Activated naive CD4-positive, alpha-beta T cell treated with anti-CD3 and anti-CD28 coated beads for 36 hours (primary cell): Measurements from ENCODE around the gene STK32B. TPM values are rescaled to one million over a fixed set of nuclear protein-coding genes. Genes with fewer than 3 reads are reported as not detected.

Experiments
- CTCF ChIA-PET: fragments of 350-600 bp; sonication (Branson Sonifier 250); formaldehyde crosslinking; loops from one replicate; lab custom pipeline; 2021; ENCODE audit warnings: antibody characterized with exemption; lab: Charles Lee
- DNase-seq: peaks from one replicate; pipeline ENCODE4 v3.0.0-alpha.2; 2020
- H3K27ac Mint-ChIP-seq: one replicate; pipeline ENCODE4 v1.8.0; 2021; ENCODE audit warnings: mild to moderate bottlenecking, mixed read lengths
- H3K27me3 Mint-ChIP-seq: one replicate; pipeline ENCODE4 v1.8.0; 2021; ENCODE audit warnings: low read depth, mixed read lengths
- H3K36me3 Mint-ChIP-seq: one replicate; pipeline ENCODE4 v1.8.0; 2021; ENCODE audit warnings: low read depth, mixed read lengths
- H3K4me1 Mint-ChIP-seq: one replicate; pipeline ENCODE4 v1.8.0; 2021; ENCODE audit warnings: low read depth, mixed read lengths
- H3K4me3 Mint-ChIP-seq: one replicate; pipeline ENCODE4 v1.8.0; 2021; ENCODE audit warnings: mild to moderate bottlenecking, moderate library complexity, mixed read lengths
- H3K9me3 Mint-ChIP-seq: one replicate; pipeline ENCODE4 v1.8.0; 2021; ENCODE audit warnings: mixed read lengths
- intact Hi-C: fragments of 100-400 bp; cut with micrococcal nuclease; formaldehyde crosslinking; loops from one replicate; pipeline ENCODE4 v1.15.1; 2023
- total RNA-seq, 2 experiments: library from RNA; stranded (reverse); gene quantifications; one replicate each; pipeline ENCODE4 v1.2.3, GENCODE V29; 2021

STK32B gene
- total RNA-seq, 2 experiments from 2014 or later, result not detected

- Mint-ChIP-seq H3K27ac (no peak overlapping the region), H3K9me3 (peaks cover 7% of the 10 kb centered on the region), H3K4me1 (no peaks in the 10 kb centered on the region), H3K36me3 (no peaks in the 10 kb centered on the region), H3K27me3 (peaks cover 6% of the 10 kb centered on the region), H3K4me3 (no peak overlapping the region)
- CTCF ChIA-PET, result no interaction called here
- no peak for DNase-seq
- intact Hi-C loops, result no loop called here
Measured at GRCh38 chr4:5133933-5134594, 82.8 kb downstream of the STK32B start.

- DNase-seq, result no peak
- Mint-ChIP-seq H3K9me3 (peaks cover 7% of the 10 kb centered on the region), H3K27ac (no peak overlapping the region), H3K4me1 (no peaks in the 10 kb centered on the region), H3K4me3 (no peak overlapping the region), H3K36me3 (no peaks in the 10 kb centered on the region), H3K27me3 (peaks cover 6% of the 10 kb centered on the region)
- CTCF ChIA-PET, result no interaction called here
- intact Hi-C loops, result no loop called here
Measured at GRCh38 chr4:5134620-5135019, 83.3 kb downstream of the STK32B start.

- H3K4me1 Mint-ChIP-seq, result no peaks in the 10 kb centered on the region
- H3K27ac Mint-ChIP-seq, result no peak overlapping the region
- CTCF ChIA-PET, result interaction anchor here (0.8 kb wide), 1 partner anchor 264 kb away, joined by 3 read pairs; no protein-coding TSS in a partner anchor
- no peaks in the 10 kb centered on the region for H3K27me3 Mint-ChIP-seq
- DNase-seq, result no peak
- H3K36me3 Mint-ChIP-seq, result no peaks in the 10 kb centered on the region
- H3K9me3 Mint-ChIP-seq, result no peaks in the 10 kb centered on the region
- intact Hi-C loops, result no loop called here
- H3K4me3 Mint-ChIP-seq, result no peak overlapping the region
Measured at GRCh38 chr4:5137226-5137625, 85.9 kb downstream of the STK32B start.

- no peak for DNase-seq
- intact Hi-C loops, result no loop called here
- H3K9me3 Mint-ChIP-seq, result no peaks in the 10 kb centered on the region
- no peak overlapping the region for H3K27ac Mint-ChIP-seq
- no peaks in the 10 kb centered on the region for H3K27me3 Mint-ChIP-seq
- no peaks in the 10 kb centered on the region for H3K4me1 Mint-ChIP-seq
- CTCF ChIA-PET, result no interaction called here
- no peak overlapping the region for H3K4me3 Mint-ChIP-seq
- no peaks in the 10 kb centered on the region for H3K36me3 Mint-ChIP-seq
Measured at GRCh38 chr4:5137927-5138326, 86.6 kb downstream of the STK32B start.

GRCh38 chr4:5138389-5138788, 87.1 kb downstream of the STK32B start:
- CTCF ChIA-PET, result no interaction called here
- H3K27me3 Mint-ChIP-seq, result no peaks in the 10 kb centered on the region
- intact Hi-C loops, result no loop called here
- no peaks in the 10 kb centered on the region for H3K9me3 Mint-ChIP-seq
- DNase-seq, result no peak
- no peak overlapping the region for H3K27ac Mint-ChIP-seq
- no peak overlapping the region for H3K4me3 Mint-ChIP-seq
- H3K4me1 Mint-ChIP-seq, result no peaks in the 10 kb centered on the region
- no peaks in the 10 kb centered on the region for H3K36me3 Mint-ChIP-seq

- DNase-seq, result no peak
- no peak overlapping the region for H3K27ac Mint-ChIP-seq
- no peaks in the 10 kb centered on the region for H3K9me3 Mint-ChIP-seq
- no peaks in the 10 kb centered on the region for H3K27me3 Mint-ChIP-seq
- no peaks in the 10 kb centered on the region for H3K4me1 Mint-ChIP-seq
- no peaks in the 10 kb centered on the region for H3K36me3 Mint-ChIP-seq
- H3K4me3 Mint-ChIP-seq, result no peak overlapping the region
- CTCF ChIA-PET, result no interaction called here
- intact Hi-C loops, result no loop called here
Measured at GRCh38 chr4:5139141-5139540, 87.9 kb downstream of the STK32B start.

- Mint-ChIP-seq H3K27ac (no peak overlapping the region), H3K4me3 (no peak overlapping the region), H3K36me3 (no peaks in the 10 kb centered on the region), H3K4me1 (no peaks in the 10 kb centered on the region), H3K9me3 (no peaks in the 10 kb centered on the region), H3K27me3 (no peaks in the 10 kb centered on the region)
- intact Hi-C loops, result no loop called here
- CTCF ChIA-PET, result no interaction called here
- DNase-seq, result no peak
Measured at GRCh38 chr4:5141802-5142201, 90.5 kb downstream of the STK32B start.

GRCh38 chr4:5142726-5143125, 91.4 kb downstream of the STK32B start:
- CTCF ChIA-PET, result no interaction called here
- Mint-ChIP-seq H3K27me3 (no peaks in the 10 kb centered on the region), H3K4me3 (no peak overlapping the region), H3K27ac (no peak overlapping the region), H3K36me3 (no peaks in the 10 kb centered on the region), H3K4me1 (no peaks in the 10 kb centered on the region), H3K9me3 (no peaks in the 10 kb centered on the region)
- DNase-seq, result no peak
- intact Hi-C loops, result no loop called here

GRCh38 chr4:5143306-5143861, 92.1 kb downstream of the STK32B start:
- no peak for DNase-seq
- no peaks in the 10 kb centered on the region for H3K36me3 Mint-ChIP-seq
- no peaks in the 10 kb centered on the region for H3K9me3 Mint-ChIP-seq
- intact Hi-C loops, result no loop called here
- no peaks in the 10 kb centered on the region for H3K4me1 Mint-ChIP-seq
- no peak overlapping the region for H3K4me3 Mint-ChIP-seq
- CTCF ChIA-PET, result no interaction called here
- H3K27me3 Mint-ChIP-seq, result no peaks in the 10 kb centered on the region
- H3K27ac Mint-ChIP-seq, result no peak overlapping the region

GRCh38 chr4:5143940-5144339, 92.7 kb downstream of the STK32B start:
- H3K27me3 Mint-ChIP-seq, result no peaks in the 10 kb centered on the region
- H3K4me1 Mint-ChIP-seq, result no peaks in the 10 kb centered on the region
- intact Hi-C loops, result no loop called here
- no peaks in the 10 kb centered on the region for H3K9me3 Mint-ChIP-seq
- no peaks in the 10 kb centered on the region for H3K36me3 Mint-ChIP-seq
- CTCF ChIA-PET, result no interaction called here
- H3K27ac Mint-ChIP-seq, result no peak overlapping the region
- no peak overlapping the region for H3K4me3 Mint-ChIP-seq
- DNase-seq, result no peak

- CTCF ChIA-PET, result no interaction called here
- intact Hi-C loops, result no loop called here
- Mint-ChIP-seq H3K9me3 (no peaks in the 10 kb centered on the region), H3K36me3 (no peaks in the 10 kb centered on the region), H3K27ac (no peak overlapping the region), H3K4me3 (no peak overlapping the region), H3K4me1 (no peaks in the 10 kb centered on the region), H3K27me3 (no peaks in the 10 kb centered on the region)
- DNase-seq, result no peak
Measured at GRCh38 chr4:5144384-5144783, 93.1 kb downstream of the STK32B start.

- Mint-ChIP-seq H3K4me3 (no peak overlapping the region), H3K27me3 (no peaks in the 10 kb centered on the region), H3K27ac (no peak overlapping the region), H3K9me3 (no peaks in the 10 kb centered on the region), H3K36me3 (no peaks in the 10 kb centered on the region), H3K4me1 (no peaks in the 10 kb centered on the region)
- intact Hi-C loops, result no loop called here
- CTCF ChIA-PET, result no interaction called here
- DNase-seq, result no peak
Measured at GRCh38 chr4:5146248-5146647, 95.0 kb downstream of the STK32B start.

- intact Hi-C loops, result no loop called here
- H3K4me1 Mint-ChIP-seq, result no peaks in the 10 kb centered on the region
- no peak overlapping the region for H3K27ac Mint-ChIP-seq
- H3K9me3 Mint-ChIP-seq, result no peaks in the 10 kb centered on the region
- H3K27me3 Mint-ChIP-seq, result peaks cover 6% of the 10 kb centered on the region
- H3K36me3 Mint-ChIP-seq, result no peaks in the 10 kb centered on the region
- CTCF ChIA-PET, result no interaction called here
- DNase-seq, result no peak
- H3K4me3 Mint-ChIP-seq, result no peak overlapping the region
Measured at GRCh38 chr4:5152521-5152920, 101.2 kb downstream of the STK32B start.
